Stromal cell of bone marrow (primary cell): ENCODE measurements around the gene BEAN1.

Source experiments
- DNase-seq: peaks from one replicate; pipeline ENCODE4 v3.0.0-alpha.2; 2012; ENCODE audit warnings: low read depth

Gene BEAN1

GRCh38 chr16:66521951-66522771 lies 95.1 kb downstream of the BEAN1 start:
- DNase-seq: peak; percentile 57

DNA sequence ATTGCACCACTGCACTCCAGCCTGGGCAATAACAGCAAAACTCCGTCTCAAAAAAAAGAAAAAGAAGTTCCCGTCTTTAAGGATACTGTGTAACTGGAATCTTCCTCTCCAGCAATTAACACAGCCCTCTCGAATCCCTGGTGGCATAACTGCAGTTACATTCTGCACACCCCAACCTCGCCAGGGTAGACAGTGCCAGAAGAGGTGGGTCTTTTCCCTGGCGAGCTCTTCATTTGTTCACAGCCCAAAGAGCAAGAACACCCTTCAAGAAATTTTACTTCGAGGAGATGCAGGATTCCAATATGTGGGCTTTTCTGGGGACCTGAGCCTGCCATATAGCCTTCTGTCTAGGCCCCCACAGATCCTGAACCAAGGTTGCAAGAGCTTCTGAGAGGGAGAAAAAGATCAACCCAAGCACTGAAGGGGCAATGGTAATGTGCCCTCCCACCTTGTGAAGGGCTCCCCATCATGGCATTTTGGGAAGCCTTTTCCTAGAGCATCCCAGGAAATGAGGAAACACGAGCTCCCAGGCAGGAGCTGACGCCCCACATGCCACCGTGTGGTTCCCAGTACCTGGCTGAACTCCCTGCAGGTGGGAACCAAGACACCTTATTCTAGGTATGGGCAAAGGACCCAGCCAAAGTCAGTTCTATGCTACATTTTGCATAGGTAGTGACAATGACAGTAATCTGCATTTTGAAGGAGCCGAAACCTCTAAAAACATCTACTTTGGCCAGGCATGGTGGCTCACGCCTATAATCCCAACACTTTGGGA lies 95.9 kb downstream of the BEAN1 start:
- no peak for DNase-seq

GRCh38 chr16:66523861-66524354 lies 96.8 kb downstream of the BEAN1 start:
- no peak for DNase-seq

DNA sequence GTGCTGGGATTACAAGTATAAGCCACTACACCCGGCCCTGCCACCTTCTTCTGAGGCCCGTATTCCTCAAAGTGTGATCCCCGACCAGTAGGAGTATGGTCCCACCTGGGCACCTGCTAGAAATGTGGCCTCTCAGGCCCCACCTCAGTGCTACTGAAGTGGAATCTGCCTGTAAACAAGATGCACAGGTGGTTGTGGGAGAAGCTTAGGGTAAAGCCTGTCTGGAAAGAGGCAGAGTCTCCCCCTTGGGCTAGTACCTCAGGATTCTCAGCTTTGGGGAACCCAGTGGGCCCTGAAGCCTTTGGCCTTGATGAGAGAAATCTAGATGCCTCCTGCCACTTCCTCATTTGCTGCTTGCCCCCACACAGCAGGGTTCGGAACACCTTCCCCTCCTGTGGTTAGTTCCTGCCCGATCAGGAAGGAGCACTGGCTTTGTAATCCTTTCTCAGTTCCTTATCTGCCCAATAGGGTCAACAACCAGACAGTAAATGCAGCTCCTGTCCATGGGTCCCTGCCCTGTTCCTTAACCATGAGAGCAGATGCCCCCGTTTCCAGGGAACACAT lies 97.6 kb downstream of the BEAN1 start:
- DNase-seq: no peak

GRCh38 chr16:66525396-66526180 lies 98.5 kb downstream of the BEAN1 start:
- peak; percentile 45 for DNase-seq

DNA sequence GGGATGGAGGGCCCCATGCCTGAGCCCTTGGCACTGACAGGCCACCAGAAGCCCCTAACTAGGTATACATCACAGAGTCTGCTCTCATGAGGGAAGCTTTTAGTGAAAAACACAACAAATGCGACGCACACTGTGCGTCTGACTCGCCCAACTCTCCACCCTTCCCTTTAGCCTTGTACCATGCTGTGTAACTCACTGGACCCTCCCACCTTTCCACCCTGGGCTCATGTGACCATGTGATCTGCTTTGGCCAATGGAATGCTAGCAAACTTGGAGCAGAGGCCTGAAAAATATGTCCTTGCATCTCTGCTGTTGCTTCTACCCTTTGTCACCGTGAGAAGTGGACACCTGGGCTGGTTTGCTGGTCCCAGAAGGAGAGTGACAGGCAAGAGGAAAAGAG lies 101.2 kb downstream of the BEAN1 start:
- no peak for DNase-seq

GRCh38 chr16:66529475-66529874 lies 102.4 kb downstream of the BEAN1 start:
- DNase-seq: no peak
